Loucy (cell line): Measurements from ENCODE around the gene EAPP.
A peak's percentile ranks its signal among the peaks of the same experiment; 100 is the strongest.

Experiments used
- H2AFZ ChIP-seq: fragments of 200-600 bp; sonication (generic); 2 replicates; pipeline ENCODE4 v1.6.0; 2016; ENCODE audit warnings: antibody characterized with exemption, mild to moderate bottlenecking, low read length, moderate library complexity
- H3F3A ChIP-seq: fragments of 200-600 bp; 2 replicates; pipeline ENCODE4 v1.6.0; 2016; ENCODE audit warnings: antibody characterized with exemption, low read depth, mild to moderate bottlenecking
- H3K27me3 ChIP-seq: fragments of 200-600 bp; sonication (generic); 2 replicates; pipeline ENCODE4 v1.6.1; 2014; ENCODE audit warnings: low read length, mild to moderate bottlenecking; ENCODE audit not compliant: insufficient read depth, poor library complexity, severe bottlenecking
- H3K36me3 ChIP-seq: fragments of 200-600 bp; sonication (generic); 2 replicates; pipeline ENCODE4 v1.6.1; 2016; ENCODE audit warnings: low read length; ENCODE audit not compliant: insufficient read depth
- H3K4me1 ChIP-seq: fragments of 200-600 bp; sonication (generic); 2 replicates; pipeline ENCODE4 v1.5.1; 2014; ENCODE audit warnings: low read length, mild to moderate bottlenecking; ENCODE audit not compliant: insufficient read depth, poor library complexity, severe bottlenecking
- H3K4me2 ChIP-seq: fragments of 200-600 bp; sonication (generic); 2 replicates; pipeline ENCODE4 v1.6.0; 2014; ENCODE audit warnings: antibody characterized with exemption, low read length, low read depth, mild to moderate bottlenecking; ENCODE audit not compliant: poor library complexity, severe bottlenecking
- H3K4me3 ChIP-seq: fragments of 200-600 bp; sonication (generic); 2 replicates; pipeline ENCODE4 v1.5.1; 2014; ENCODE audit warnings: low read length, mild to moderate bottlenecking, mixed read lengths; ENCODE audit not compliant: poor library complexity, severe bottlenecking
- H3K79me2 ChIP-seq: fragments of 200-600 bp; sonication (generic); 2 replicates; pipeline ENCODE4 v1.6.1; 2014; ENCODE audit warnings: low read length; ENCODE audit not compliant: insufficient read depth
- H3K9ac ChIP-seq: fragments of 200-600 bp; sonication (generic); 2 replicates; pipeline ENCODE4 v1.6.0; 2014; ENCODE audit warnings: mild to moderate bottlenecking, low read depth, low read length, moderate library complexity; ENCODE audit not compliant: poor library complexity, severe bottlenecking
- H3K9me2 ChIP-seq: fragments of 200-600 bp; sonication (generic); replicated peaks from 2 replicates; pipeline ENCODE4 v1.6.1; 2016; ENCODE audit warnings: low read depth, low read length, mixed read lengths
- H3K9me3 ChIP-seq: fragments of 200-600 bp; sonication (generic); 2 replicates; pipeline ENCODE4 v1.6.1; 2014; ENCODE audit warnings: mild to moderate bottlenecking, antibody characterized with exemption, low read length, low read depth; ENCODE audit not compliant: insufficient read depth
- H4K20me1 ChIP-seq: fragments of 200-600 bp; sonication (generic); 2 replicates; pipeline ENCODE4 v1.6.0; 2014; ENCODE audit warnings: antibody characterized with exemption, low read length, mild to moderate bottlenecking; ENCODE audit not compliant: insufficient read depth, poor library complexity, severe bottlenecking
- EZH2phosphoT487 ChIP-seq: fragments of 200-600 bp; IDR thresholded peaks from 2 replicates; pipeline ENCODE4 v1.6.1; 2018; ENCODE audit warnings: antibody characterized with exemption, mild to moderate bottlenecking, moderate library complexity, borderline replicate concordance
- TF ChIP-seq, protein P1 (sequence below): fragments of 200-600 bp; sonication (generic); conservative IDR thresholded peaks from 2 replicates; pipeline ENCODE4 v1.5.1; 2014; ENCODE audit warnings: mild to moderate bottlenecking, antibody characterized with exemption, low read length

EAPP gene

DNA sequence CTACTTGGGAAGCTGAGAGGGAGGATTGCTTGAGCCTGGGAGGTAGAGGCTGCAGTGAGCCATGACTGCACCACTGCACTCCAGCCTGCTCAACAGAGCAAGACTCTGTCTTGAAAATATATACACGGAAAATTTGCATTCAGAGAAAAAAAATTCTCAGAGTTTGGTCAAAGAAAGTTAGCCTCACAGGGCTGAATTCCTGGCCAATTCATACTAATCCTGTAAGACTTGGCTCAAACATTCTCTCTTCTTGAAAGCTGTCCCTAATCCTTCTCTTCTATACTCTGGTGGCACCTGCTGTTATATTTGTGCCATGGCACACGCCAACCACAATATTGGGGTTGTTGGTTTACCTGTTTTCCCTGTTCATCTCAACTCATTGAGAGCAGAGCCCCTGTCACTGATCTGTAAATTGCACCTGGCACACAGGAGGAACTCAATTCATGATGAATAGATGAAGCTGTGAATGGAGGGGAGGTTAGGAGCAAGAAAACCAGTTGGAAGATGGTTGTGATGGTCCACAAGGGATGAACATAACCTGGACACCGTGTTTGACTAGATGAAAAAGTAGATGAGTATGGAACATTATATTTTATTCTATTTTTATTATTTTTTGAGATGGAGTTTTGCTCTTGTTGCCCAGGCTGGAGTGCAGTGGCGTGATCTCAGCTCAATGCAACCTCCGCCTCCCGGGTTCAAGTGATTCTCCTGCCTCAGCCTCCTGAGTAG lies 40.7 kb downstream of the EAPP start:
- no peak overlapping the region for H3K4me3 ChIP-seq
- H3K27me3 ChIP-seq = no peaks in the 10 kb centered on the region
- TF ChIP-seq, protein P1, sequence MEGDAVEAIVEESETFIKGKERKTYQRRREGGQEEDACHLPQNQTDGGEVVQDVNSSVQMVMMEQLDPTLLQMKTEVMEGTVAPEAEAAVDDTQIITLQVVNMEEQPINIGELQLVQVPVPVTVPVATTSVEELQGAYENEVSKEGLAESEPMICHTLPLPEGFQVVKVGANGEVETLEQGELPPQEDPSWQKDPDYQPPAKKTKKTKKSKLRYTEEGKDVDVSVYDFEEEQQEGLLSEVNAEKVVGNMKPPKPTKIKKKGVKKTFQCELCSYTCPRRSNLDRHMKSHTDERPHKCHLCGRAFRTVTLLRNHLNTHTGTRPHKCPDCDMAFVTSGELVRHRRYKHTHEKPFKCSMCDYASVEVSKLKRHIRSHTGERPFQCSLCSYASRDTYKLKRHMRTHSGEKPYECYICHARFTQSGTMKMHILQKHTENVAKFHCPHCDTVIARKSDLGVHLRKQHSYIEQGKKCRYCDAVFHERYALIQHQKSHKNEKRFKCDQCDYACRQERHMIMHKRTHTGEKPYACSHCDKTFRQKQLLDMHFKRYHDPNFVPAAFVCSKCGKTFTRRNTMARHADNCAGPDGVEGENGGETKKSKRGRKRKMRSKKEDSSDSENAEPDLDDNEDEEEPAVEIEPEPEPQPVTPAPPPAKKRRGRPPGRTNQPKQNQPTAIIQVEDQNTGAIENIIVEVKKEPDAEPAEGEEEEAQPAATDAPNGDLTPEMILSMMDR = peak; percentile 68
- TF ChIP-seq EZH2phosphoT487 = no peak
- no peak overlapping the region for H3K4me2 ChIP-seq
- H3K9me2 ChIP-seq = no peaks in the 10 kb centered on the region
- H3K79me2 ChIP-seq = no peaks in the 10 kb centered on the region
- no peaks in the 10 kb centered on the region for H3K9me3 ChIP-seq
- H3K9ac ChIP-seq = no peak overlapping the region
- no peaks in the 10 kb centered on the region for H3F3A ChIP-seq
- no peak overlapping the region for H2AFZ ChIP-seq
- H4K20me1 ChIP-seq = no peaks in the 10 kb centered on the region
- no peaks in the 10 kb centered on the region for H3K36me3 ChIP-seq
- H3K4me1 ChIP-seq = no peaks in the 10 kb centered on the region

DNA sequence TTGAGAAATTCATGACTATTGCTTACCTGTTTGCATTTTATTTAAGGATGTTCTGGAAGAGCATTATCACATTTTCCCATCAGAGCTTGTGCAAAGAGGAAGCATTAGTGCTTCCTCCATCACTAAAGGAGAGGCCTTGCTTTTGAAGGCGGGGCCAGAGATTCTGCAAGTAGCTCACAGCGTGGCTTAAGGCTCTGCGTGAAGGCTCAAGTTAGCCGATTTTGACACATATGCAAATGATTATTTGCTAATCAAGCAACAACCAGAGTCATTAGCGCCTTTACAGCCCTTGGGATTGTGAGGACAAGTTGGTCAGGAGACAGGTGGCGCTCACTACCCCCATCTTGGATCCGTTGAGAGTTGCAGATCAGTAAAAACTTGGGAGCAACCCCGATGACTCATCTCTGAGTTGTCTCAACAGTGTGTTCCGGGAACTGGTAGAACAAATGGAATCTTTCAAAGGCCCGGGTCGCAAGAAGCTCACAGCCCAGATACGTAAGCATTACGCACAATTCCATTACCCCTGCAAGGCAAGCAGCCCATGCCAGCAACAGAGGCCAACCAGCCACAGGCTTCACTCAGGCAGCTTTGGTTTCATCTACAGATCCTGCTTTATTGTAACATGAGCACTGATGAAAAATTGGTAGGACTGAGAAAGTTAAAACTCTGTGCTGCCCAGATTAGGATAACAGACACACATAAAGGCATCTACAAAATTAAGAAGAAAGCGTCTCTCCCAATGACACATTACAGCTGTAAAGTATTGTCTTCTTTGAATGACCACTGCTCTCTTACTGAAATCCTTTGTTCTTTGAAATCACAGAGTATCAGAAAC lies 42.6 kb downstream of the EAPP start:
- no peaks in the 10 kb centered on the region for H3K9me2 ChIP-seq
- no peaks in the 10 kb centered on the region for H3K36me3 ChIP-seq
- H3K4me3 ChIP-seq = no peak overlapping the region
- H3K9ac ChIP-seq = no peak overlapping the region
- H3K4me1 ChIP-seq = no peaks in the 10 kb centered on the region
- H2AFZ ChIP-seq = no peak overlapping the region
- H3F3A ChIP-seq = no peaks in the 10 kb centered on the region
- H4K20me1 ChIP-seq = no peaks in the 10 kb centered on the region
- no peaks in the 10 kb centered on the region for H3K79me2 ChIP-seq
- no peak overlapping the region for H3K4me2 ChIP-seq
- no peaks in the 10 kb centered on the region for H3K9me3 ChIP-seq
- TF ChIP-seq, protein P1 = no peak
- no peaks in the 10 kb centered on the region for H3K27me3 ChIP-seq

DNA sequence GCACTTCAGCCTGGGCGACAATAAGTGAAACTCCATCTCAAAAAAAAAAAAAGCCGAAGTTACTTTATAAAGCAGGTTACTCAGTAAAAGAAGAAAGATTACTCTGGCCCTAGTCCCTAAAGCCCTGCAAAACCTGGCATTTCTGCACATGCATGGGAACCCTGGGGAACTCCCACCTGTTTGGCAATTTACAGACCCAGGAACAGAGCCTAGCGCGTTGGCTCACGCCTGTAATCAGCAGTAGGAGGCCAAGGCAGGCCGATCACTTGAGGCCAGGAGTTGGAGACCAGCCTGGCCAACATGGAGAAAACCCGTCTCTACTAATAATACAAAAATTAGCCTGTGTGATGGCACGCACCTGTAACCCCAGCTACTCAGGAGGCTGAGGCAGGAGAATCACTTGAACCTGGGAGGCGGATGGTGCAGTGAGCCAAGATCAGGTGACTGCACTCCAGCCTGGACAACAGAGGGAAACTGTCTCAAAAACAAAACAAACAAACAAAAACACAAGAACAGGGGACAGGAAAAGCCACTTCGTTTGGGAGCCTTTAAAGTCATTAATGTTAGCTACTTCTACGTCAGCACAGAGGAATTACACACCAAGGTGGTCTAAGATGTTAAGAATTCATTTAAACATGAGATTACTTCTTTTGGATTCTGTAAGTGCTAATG lies 43.4 kb downstream of the EAPP start:
- no peaks in the 10 kb centered on the region for H3K9me2 ChIP-seq
- H3K27me3 ChIP-seq = no peaks in the 10 kb centered on the region
- no peaks in the 10 kb centered on the region for H4K20me1 ChIP-seq
- no peaks in the 10 kb centered on the region for H3K36me3 ChIP-seq
- no peak overlapping the region for H2AFZ ChIP-seq
- H3K4me1 ChIP-seq = no peaks in the 10 kb centered on the region
- H3K4me3 ChIP-seq = no peak overlapping the region
- no peaks in the 10 kb centered on the region for H3K9me3 ChIP-seq
- H3K4me2 ChIP-seq = no peak overlapping the region
- no peaks in the 10 kb centered on the region for H3K79me2 ChIP-seq
- H3F3A ChIP-seq = no peaks in the 10 kb centered on the region
- TF ChIP-seq EZH2phosphoT487 = no peak
- TF ChIP-seq, protein P1 = no peak
- H3K9ac ChIP-seq = no peak overlapping the region
